Measurements from ENCODE around the gene ARL14EPL.

ARL14EPL gene

GRCh38 chr5:116025866-116026265 lies 6.4 kb upstream of the ARL14EPL start:
- DNase-seq (ENCODE audit: low read depth in 1 of 2, low spot score in 1 of 2) = no peak
- H3K27ac ChIP-seq (replicated peaks) = no peak overlapping the region
- no peaks in the 10 kb centered on the region for H3K27me3 ChIP-seq (ENCODE audit: insufficient read depth, poor library complexity, severe bottlenecking)
- TF ChIP-seq CTCF (IDR thresholded peaks at IDR 0.05; ENCODE audit: insufficient read depth, low read length) (no peak), POLR2AphosphoS5 (IDR thresholded peaks at IDR 0.05; ENCODE audit: low read depth) (no peak), SPI1 (IDR thresholded peaks at IDR 0.05; ENCODE audit: borderline replicate concordance, low read depth) (no peak), GABPA (IDR thresholded peaks at IDR 0.05; ENCODE audit: low read depth) (no peak)
- TF ChIP-seq, protein P1, sequence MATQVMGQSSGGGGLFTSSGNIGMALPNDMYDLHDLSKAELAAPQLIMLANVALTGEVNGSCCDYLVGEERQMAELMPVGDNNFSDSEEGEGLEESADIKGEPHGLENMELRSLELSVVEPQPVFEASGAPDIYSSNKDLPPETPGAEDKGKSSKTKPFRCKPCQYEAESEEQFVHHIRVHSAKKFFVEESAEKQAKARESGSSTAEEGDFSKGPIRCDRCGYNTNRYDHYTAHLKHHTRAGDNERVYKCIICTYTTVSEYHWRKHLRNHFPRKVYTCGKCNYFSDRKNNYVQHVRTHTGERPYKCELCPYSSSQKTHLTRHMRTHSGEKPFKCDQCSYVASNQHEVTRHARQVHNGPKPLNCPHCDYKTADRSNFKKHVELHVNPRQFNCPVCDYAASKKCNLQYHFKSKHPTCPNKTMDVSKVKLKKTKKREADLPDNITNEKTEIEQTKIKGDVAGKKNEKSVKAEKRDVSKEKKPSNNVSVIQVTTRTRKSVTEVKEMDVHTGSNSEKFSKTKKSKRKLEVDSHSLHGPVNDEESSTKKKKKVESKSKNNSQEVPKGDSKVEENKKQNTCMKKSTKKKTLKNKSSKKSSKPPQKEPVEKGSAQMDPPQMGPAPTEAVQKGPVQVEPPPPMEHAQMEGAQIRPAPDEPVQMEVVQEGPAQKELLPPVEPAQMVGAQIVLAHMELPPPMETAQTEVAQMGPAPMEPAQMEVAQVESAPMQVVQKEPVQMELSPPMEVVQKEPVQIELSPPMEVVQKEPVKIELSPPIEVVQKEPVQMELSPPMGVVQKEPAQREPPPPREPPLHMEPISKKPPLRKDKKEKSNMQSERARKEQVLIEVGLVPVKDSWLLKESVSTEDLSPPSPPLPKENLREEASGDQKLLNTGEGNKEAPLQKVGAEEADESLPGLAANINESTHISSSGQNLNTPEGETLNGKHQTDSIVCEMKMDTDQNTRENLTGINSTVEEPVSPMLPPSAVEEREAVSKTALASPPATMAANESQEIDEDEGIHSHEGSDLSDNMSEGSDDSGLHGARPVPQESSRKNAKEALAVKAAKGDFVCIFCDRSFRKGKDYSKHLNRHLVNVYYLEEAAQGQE (IDR thresholded peaks at IDR 0.05; ENCODE audit: insufficient replicate concordance, low read depth) = no peak
- no peak overlapping the region for H3K4me3 ChIP-seq (replicated peaks; ENCODE audit: insufficient read depth, low read length)

GRCh38 chr5:116032991-116033390 lies 719 bp downstream of the ARL14EPL start:
- Histone ChIP-seq H3K4me3 (replicated peaks; ENCODE audit: insufficient read depth, low read length) (no peak overlapping the region), H3K27ac (replicated peaks) (no peak overlapping the region), H3K27me3 (ENCODE audit: insufficient read depth, poor library complexity, severe bottlenecking) (no peaks in the 10 kb centered on the region)
- no peak for DNase-seq (ENCODE audit: low read depth in 1 of 2, low spot score in 1 of 2)
- TF ChIP-seq CTCF (IDR thresholded peaks at IDR 0.05; ENCODE audit: insufficient read depth, low read length) = no peak
- TF ChIP-seq, protein P1 (IDR thresholded peaks at IDR 0.05; ENCODE audit: insufficient replicate concordance, low read depth) = no peak
- TF ChIP-seq POLR2AphosphoS5 (IDR thresholded peaks at IDR 0.05; ENCODE audit: low read depth) = no peak
- TF ChIP-seq SPI1 (IDR thresholded peaks at IDR 0.05; ENCODE audit: borderline replicate concordance, low read depth) = no peak
- no peak for TF ChIP-seq GABPA (IDR thresholded peaks at IDR 0.05; ENCODE audit: low read depth)

- Histone ChIP-seq H3K27me3 (ENCODE audit: insufficient read depth, poor library complexity, severe bottlenecking) (no peaks in the 10 kb centered on the region), H3K4me3 (replicated peaks; ENCODE audit: insufficient read depth, low read length) (no peak overlapping the region), H3K27ac (replicated peaks) (no peak overlapping the region)
- no peak for TF ChIP-seq GABPA (IDR thresholded peaks at IDR 0.05; ENCODE audit: low read depth)
- no peak for TF ChIP-seq POLR2AphosphoS5 (IDR thresholded peaks at IDR 0.05; ENCODE audit: low read depth)
- no peak for TF ChIP-seq SPI1 (IDR thresholded peaks at IDR 0.05; ENCODE audit: borderline replicate concordance, low read depth)
- TF ChIP-seq, protein P1 (IDR thresholded peaks at IDR 0.05; ENCODE audit: insufficient replicate concordance, low read depth) = no peak
- TF ChIP-seq CTCF (IDR thresholded peaks at IDR 0.05; ENCODE audit: insufficient read depth, low read length) = no peak
- DNase-seq (ENCODE audit: low read depth in 1 of 2, low spot score in 1 of 2) = no peak
These were observed 2.9 kb downstream of the ARL14EPL start for GRCh38 chr5:116035123-116035522.

Measured in HL-60 (cell line).